GM19099 (cell line): ENCODE data around the gene PDE10A.

ENCODE experiments used
- POLR2A ChIP-seq: IDR thresholded peaks from 3 replicates; pipeline ENCODE4 v1.6.1; 2011; ENCODE audit warnings: low read depth; ENCODE audit not compliant: insufficient read length; ENCODE audit errors: extremely low read depth

PDE10A gene

GRCh38 chr6:165456286-165456685 lies 206.8 kb downstream of the PDE10A start:
- TF ChIP-seq POLR2A, result no peak

DNA sequence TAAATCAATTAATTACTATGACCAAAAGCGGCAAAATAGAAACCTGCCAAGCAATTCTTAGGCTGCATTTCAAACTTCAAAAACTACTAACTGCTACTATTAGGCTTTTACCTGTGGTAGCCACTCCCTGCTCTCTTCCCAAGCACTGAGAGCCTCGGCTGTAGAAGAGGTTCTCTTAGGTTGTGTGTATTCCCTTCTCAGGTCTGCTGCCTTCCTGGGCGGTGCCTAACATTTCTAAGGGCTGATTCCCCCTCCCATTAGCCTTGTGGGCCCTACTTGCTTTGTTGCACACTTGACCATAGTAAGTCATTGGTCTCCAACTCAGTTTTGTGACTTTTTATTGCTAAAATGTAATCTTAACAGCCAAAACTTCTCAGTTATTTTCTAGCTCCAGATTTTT lies 207.6 kb downstream of the PDE10A start:
- no peak for TF ChIP-seq POLR2A

GRCh38 chr6:165453395-165453794 lies 209.6 kb downstream of the PDE10A start:
- no peak for TF ChIP-seq POLR2A

DNA sequence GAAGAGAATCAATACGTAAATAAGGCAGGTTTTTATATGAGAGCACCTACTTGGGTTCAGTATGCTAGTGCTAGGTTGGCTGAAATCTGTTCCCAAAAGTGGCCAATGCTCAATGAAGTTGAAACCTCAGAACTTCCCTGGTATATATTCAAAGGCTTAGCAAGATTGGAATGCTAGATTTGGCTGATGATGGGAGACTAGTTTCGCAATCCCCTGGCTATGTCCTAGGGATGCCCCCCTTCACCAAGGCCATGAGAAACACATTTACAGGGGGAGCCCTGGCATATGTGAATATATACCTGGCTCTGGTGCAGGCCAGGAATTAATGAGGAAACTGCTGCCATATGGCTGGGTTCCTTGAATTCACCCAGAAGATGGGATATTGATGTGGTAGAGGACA lies 211.2 kb downstream of the PDE10A start:
- TF ChIP-seq POLR2A, result no peak

- TF ChIP-seq POLR2A, result no peak
These were observed 214.8 kb downstream of the PDE10A start for GRCh38 chr6:165448210-165448609.

DNA sequence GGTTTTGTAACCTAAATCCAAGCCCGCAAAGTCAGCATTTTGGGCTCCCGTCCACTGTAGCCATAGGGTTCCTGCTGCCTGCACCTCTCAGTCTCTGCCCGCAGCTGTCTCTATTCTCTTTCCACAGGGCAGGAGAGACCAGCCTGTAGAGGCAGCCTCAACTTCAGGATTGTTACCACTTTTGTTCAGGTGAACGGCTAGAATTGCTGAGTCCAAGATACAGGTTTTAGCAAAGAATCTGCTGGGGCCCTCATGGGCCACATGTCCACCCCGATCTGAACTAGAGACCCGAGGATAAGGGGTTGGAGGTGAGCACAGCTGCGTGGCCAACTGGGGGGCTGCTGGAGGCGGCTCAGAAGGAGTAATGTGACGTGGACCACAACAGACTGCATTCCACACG lies 215.9 kb downstream of the PDE10A start:
- TF ChIP-seq POLR2A, result no peak

DNA sequence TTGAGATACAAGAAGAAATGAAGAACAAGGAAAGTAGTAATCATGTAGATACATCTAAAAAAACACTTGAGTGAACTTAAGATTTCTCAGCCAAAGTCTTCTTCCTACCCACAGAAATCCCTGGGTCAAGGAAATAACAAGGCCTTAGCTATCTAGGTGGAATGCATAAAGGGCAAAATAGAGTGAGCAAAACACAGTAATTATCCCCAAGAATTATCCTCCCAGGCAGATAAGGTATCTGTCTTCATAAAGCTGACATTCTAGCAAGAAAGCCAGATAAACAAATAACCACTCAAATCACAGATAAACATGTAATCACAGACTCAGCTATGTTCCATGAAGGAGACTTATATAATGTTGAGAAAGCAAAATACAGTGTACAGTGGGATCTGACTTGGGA lies 216.7 kb downstream of the PDE10A start:
- TF ChIP-seq POLR2A, result no peak

DNA sequence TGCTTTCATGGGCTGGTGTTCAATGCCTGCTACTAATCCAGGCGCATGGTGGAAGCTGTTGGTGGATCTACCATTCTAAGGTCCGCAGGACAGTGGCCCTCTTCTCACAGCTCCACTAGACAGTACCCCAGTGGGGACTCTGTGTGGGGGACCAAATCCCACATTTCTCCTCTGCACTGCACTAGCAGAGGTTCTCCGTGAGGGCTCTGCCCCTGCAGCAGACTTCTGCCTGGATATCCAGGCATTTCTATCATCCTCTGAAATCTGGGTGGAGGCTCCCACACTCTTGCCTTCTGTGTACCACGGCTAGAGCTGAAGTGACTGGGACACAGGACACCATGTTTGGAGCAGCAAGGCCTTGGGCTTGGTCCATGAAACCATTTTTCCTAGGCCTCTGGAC lies 219.6 kb downstream of the PDE10A start:
- no peak for TF ChIP-seq POLR2A

DNA sequence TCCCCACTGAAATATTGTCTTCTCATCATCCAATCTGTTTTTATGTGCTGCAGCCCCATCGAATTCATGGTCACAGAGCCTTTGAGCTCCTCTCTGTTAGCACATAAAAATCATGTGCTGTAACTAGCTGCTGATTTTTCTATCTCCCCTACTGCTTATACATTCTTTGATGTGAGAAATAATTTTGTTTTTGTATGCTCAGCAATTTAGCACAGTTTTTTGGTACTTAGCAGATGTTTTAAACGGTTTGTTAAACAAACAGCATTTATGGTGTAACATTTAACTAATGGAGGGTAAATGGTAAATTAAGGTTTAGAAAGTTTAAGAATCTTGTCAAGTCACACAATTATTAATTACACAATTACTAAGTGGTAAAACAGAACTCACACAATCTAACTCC lies 221.9 kb downstream of the PDE10A start:
- TF ChIP-seq POLR2A, result no peak

GRCh38 chr6:165439928-165440554 lies 223.0 kb downstream of the PDE10A start:
- TF ChIP-seq POLR2A, result no peak

GRCh38 chr6:165426892-165427291 lies 236.1 kb downstream of the PDE10A start:
- TF ChIP-seq POLR2A, result no peak

- TF ChIP-seq POLR2A, result no peak
These were observed 240.8 kb downstream of the PDE10A start for GRCh38 chr6:165422192-165422591.

GRCh38 chr6:165417278-165417865 lies 245.7 kb downstream of the PDE10A start:
- no peak for TF ChIP-seq POLR2A

GRCh38 chr6:165404697-165405096 lies 258.3 kb downstream of the PDE10A start:
- TF ChIP-seq POLR2A, result no peak

GRCh38 chr6:165404296-165404695 lies 258.7 kb downstream of the PDE10A start:
- TF ChIP-seq POLR2A, result no peak

GRCh38 chr6:165403006-165403595 lies 259.9 kb downstream of the PDE10A start:
- no peak for TF ChIP-seq POLR2A
